PC-9 (cell line): Measurements from ENCODE around the gene ABCA6.

Source experiments
- CTCF ChIP-seq: fragments of 200-600 bp; sonication (generic); conservative IDR thresholded peaks from 2 replicates; pipeline ENCODE4 v1.6.1; 2017; ENCODE audit warnings: mixed run types, antibody characterized with exemption, mild to moderate bottlenecking, moderate library complexity
- EZH2 ChIP-seq: fragments of 200-600 bp; sonication (generic); IDR thresholded peaks from 2 replicates; pipeline ENCODE4 v1.8.0; 2017; ENCODE audit warnings: antibody characterized with exemption, low read depth

GRCh38 chr17:69045646-69046045 is 96.0 kb downstream of the ABCA6 start:
- no peak for TF ChIP-seq EZH2
- no peak for TF ChIP-seq CTCF
